ENCODE measurements around the gene ACTR1B.

DNA sequence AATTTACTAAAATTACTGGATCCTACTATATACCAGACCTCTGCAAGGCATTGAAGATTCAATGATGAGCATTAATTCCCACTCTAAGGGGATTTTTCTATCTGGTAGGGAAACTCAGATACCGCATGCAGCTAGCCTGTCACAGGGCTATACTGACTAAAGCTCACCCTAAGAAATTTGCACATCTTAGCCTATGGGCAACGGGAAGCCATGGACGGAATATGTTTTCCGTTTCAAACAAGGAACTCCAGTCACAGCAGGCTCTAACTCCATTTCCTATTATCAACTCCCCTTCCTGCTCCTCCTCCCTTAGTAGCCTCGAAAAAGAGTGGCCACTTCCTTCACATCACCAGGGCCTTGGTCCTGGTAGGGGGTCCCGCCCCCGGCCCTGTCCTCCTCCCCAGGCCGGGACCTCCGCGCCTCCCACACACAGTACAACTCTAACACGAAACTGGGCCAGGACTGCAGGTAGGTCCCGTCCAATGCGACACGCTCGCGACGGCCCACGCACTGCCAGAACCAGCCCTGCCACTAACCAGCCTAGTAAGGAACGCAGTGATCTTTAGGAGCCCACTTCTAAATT lies 18.6 kb downstream of the ACTR1B start:
- TF ChIP-seq, protein P1, sequence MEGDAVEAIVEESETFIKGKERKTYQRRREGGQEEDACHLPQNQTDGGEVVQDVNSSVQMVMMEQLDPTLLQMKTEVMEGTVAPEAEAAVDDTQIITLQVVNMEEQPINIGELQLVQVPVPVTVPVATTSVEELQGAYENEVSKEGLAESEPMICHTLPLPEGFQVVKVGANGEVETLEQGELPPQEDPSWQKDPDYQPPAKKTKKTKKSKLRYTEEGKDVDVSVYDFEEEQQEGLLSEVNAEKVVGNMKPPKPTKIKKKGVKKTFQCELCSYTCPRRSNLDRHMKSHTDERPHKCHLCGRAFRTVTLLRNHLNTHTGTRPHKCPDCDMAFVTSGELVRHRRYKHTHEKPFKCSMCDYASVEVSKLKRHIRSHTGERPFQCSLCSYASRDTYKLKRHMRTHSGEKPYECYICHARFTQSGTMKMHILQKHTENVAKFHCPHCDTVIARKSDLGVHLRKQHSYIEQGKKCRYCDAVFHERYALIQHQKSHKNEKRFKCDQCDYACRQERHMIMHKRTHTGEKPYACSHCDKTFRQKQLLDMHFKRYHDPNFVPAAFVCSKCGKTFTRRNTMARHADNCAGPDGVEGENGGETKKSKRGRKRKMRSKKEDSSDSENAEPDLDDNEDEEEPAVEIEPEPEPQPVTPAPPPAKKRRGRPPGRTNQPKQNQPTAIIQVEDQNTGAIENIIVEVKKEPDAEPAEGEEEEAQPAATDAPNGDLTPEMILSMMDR (IDR thresholded peaks at IDR 0.05; ENCODE audit: insufficient read depth, low read length), result no peak
- TF ChIP-seq POLR2AphosphoS5 (IDR thresholded peaks at IDR 0.05; ENCODE audit: low read depth), result no peak

Data from HL-60 (cell line).